H1 (cell line): ENCODE measurements around the gene RBAK. TPM values are rescaled to one million over a fixed set of nuclear protein-coding genes. Genes with fewer than 3 reads are reported as not detected.

Source experiments
- CTCF ChIA-PET: fragments of 300-600 bp; sonication (Branson Sonifier 250); formaldehyde crosslinking; loops from one replicate; lab custom pipeline; 2021; ENCODE audit not compliant: partially characterized antibody; lab: Charles Lee
- POLR2A ChIA-PET: fragments of 300-600 bp; sonication (Branson Sonifier 250); formaldehyde crosslinking; loops from one replicate; lab custom pipeline; 2021; ENCODE audit warnings: inconsistent platforms; ENCODE audit not compliant: partially characterized antibody; lab: Charles Lee
- DNase-seq, 2 experiments: peaks; one replicate each; pipeline versions ENCODE4 v3.0.0 to v3.0.0-alpha.2; 2010 to 2022; ENCODE audit warnings: low spot score in 2 of 2, low read depth in 1 of 2, mixed read lengths in 1 of 2
- FAIRE-seq: peaks from 2 replicates; lab custom pipeline; 2011; peaks lifted over from hg19 to GRCh38; lab: Jason Lieb, UNC
- H2AFZ ChIP-seq: 2 replicates; pipeline ENCODE4 v1.8.1; 2012; ENCODE audit warnings: low read length, inconsistent platforms
- H2AK5ac ChIP-seq: 2 replicates; pipeline ENCODE4 v1.6.1; 2013; ENCODE audit warnings: low read depth, low read length
- H2BK120ac ChIP-seq: replicated peaks from 2 replicates; pipeline ENCODE3; 2013; ENCODE audit warnings: low read depth, low read length, inconsistent platforms
- H2BK12ac ChIP-seq: 2 replicates; pipeline ENCODE4 v1.6.1; 2013; ENCODE audit warnings: low read depth, low read length
- H2BK15ac ChIP-seq: 2 replicates; pipeline ENCODE4 v1.6.1; 2013; ENCODE audit warnings: low read length
- H2BK20ac ChIP-seq: 2 replicates; pipeline ENCODE4 v1.6.1; 2013; ENCODE audit warnings: low read length
- H2BK5ac ChIP-seq: 2 replicates; pipeline ENCODE4 v1.6.1; 2013; ENCODE audit warnings: low read depth, low read length
- H3K14ac ChIP-seq: 2 replicates; pipeline ENCODE4 v1.6.1; 2013; ENCODE audit warnings: inconsistent platforms; ENCODE audit not compliant: insufficient read length
- H3K18ac ChIP-seq: 2 replicates; pipeline ENCODE4 v1.6.1; 2013; ENCODE audit warnings: low read length; ENCODE audit errors: extremely low read depth
- H3K23ac ChIP-seq: 2 replicates; pipeline ENCODE4 v1.6.1; 2013; ENCODE audit warnings: inconsistent platforms; ENCODE audit not compliant: insufficient read length
- H3K23me2 ChIP-seq: 2 replicates; pipeline ENCODE4 v1.6.1; 2013; ENCODE audit warnings: low read depth, low read length
- H3K27ac ChIP-seq: 2 replicates; pipeline ENCODE4 v1.6.1; 2011; ENCODE audit warnings: low read depth, low read length, inconsistent platforms
- H3K27me3 ChIP-seq, 4 experiments: replicated peaks in 1 of 4; 1 replicate in 1 of 4; 2 replicates in 3 of 4; pipeline versions ENCODE4 v1.6.1 to v1.8.1; 2011 to 2013; ENCODE audit warnings: low read length in 3 of 4, mild to moderate bottlenecking in 3 of 4, inconsistent platforms in 2 of 4, mixed read lengths in 2 of 4, moderate library complexity in 1 of 4; ENCODE audit not compliant: control insufficient read depth in 3 of 4, insufficient read depth in 3 of 4; ENCODE audit errors: extremely low read depth in 1 of 4
- H3K36me3 ChIP-seq, 4 experiments: 2 replicates each; pipeline versions ENCODE4 v1.6.1 to v1.8.1; 2011 to 2013; ENCODE audit warnings: mild to moderate bottlenecking in 4 of 4, low read length in 3 of 4, moderate library complexity in 2 of 4, control low read depth in 1 of 4, inconsistent platforms in 1 of 4; ENCODE audit not compliant: insufficient read depth in 4 of 4, control insufficient read depth in 2 of 4
- H3K4ac ChIP-seq: replicated peaks from 2 replicates; pipeline ENCODE3; 2013; ENCODE audit warnings: low read length, low read depth, mixed read lengths, inconsistent platforms; ENCODE audit not compliant: insufficient read length
- H3K4me1 ChIP-seq, 4 experiments: replicated peaks in 1 of 4; 1 replicate in 1 of 4; 2 replicates in 3 of 4; pipeline versions ENCODE4 v1.6.1 to v1.8.1; 2011 to 2013; ENCODE audit warnings: low read length in 3 of 4, inconsistent platforms in 2 of 4, mixed read lengths in 1 of 4; ENCODE audit not compliant: insufficient read depth in 4 of 4, control insufficient read depth in 3 of 4
- H3K4me2 ChIP-seq, 2 experiments: 2 replicates each; pipeline versions ENCODE4 v1.6.1 to v1.8.1; 2011 to 2013; ENCODE audit warnings: low read depth in 2 of 2, low read length in 2 of 2, control low read depth in 1 of 2, inconsistent platforms in 1 of 2, mild to moderate bottlenecking in 1 of 2; ENCODE audit not compliant: insufficient read depth in 1 of 2
- H3K4me3 ChIP-seq, 4 experiments: fragments of 200-600, 300-600 bp in 1 of 4; sonication (generic), shearing (Covaris generic), sonication (Bioruptor Twin) in 1 of 4; 2 replicates each; pipeline versions ENCODE4 v1.5.1 to v1.8.1; 2011 to 2016; ENCODE audit warnings: low read length in 4 of 4, low read depth in 3 of 4, control low read depth in 2 of 4, inconsistent platforms in 2 of 4, mild to moderate bottlenecking in 2 of 4, mixed read lengths in 1 of 4, moderate library complexity in 1 of 4; ENCODE audit not compliant: insufficient read depth in 2 of 4; ENCODE audit errors: extremely low read depth in 1 of 4
- H3K56ac ChIP-seq: replicated peaks from 2 replicates; pipeline ENCODE3; 2013; ENCODE audit warnings: low read depth, mild to moderate bottlenecking, mixed read lengths, low read length, inconsistent platforms; ENCODE audit not compliant: insufficient read length
- H3K79me1 ChIP-seq: 2 replicates; pipeline ENCODE4 v1.6.1; 2013; ENCODE audit warnings: low read depth, low read length, control low read depth
- H3K79me2 ChIP-seq, 2 experiments: 2 replicates each; pipeline versions ENCODE4 v1.6.1 to v1.8.1; 2012 to 2013; ENCODE audit warnings: low read length in 2 of 2, mild to moderate bottlenecking in 2 of 2, inconsistent platforms in 1 of 2; ENCODE audit not compliant: insufficient read depth in 2 of 2, control insufficient read depth in 1 of 2
- H3K9ac ChIP-seq, 4 experiments: replicated peaks in 1 of 4; 1 replicate in 1 of 4; 2 replicates in 3 of 4; pipeline versions ENCODE4 v1.6.1 to v1.8.1; 2011 to 2013; ENCODE audit warnings: low read depth in 3 of 4, low read length in 3 of 4, control low read depth in 2 of 4, mild to moderate bottlenecking in 2 of 4, moderate library complexity in 2 of 4, inconsistent platforms in 1 of 4; ENCODE audit errors: extremely low read depth in 1 of 4
- H3K9me3 ChIP-seq, 2 experiments: 2 replicates each; pipeline versions ENCODE4 v1.6.1 to v1.8.1; 2012 to 2013; ENCODE audit warnings: mild to moderate bottlenecking in 2 of 2, moderate library complexity in 2 of 2, control low read depth in 1 of 2, inconsistent platforms in 1 of 2, low read depth in 1 of 2, low read length in 1 of 2, mixed read lengths in 1 of 2; ENCODE audit not compliant: insufficient read depth in 2 of 2
- H4K20me1 ChIP-seq, 2 experiments: replicated peaks in 1 of 2; 2 replicates each; pipeline versions ENCODE3 to v1.8.1; 2011 to 2013; ENCODE audit warnings: inconsistent platforms in 2 of 2, low read length in 2 of 2, mild to moderate bottlenecking in 1 of 2; ENCODE audit not compliant: insufficient read depth in 2 of 2, control insufficient read depth in 1 of 2
- H4K5ac ChIP-seq: 2 replicates; pipeline ENCODE4 v1.6.1; 2013; ENCODE audit warnings: low read length, low read depth, mixed read lengths, inconsistent platforms; ENCODE audit not compliant: insufficient read length
- H4K8ac ChIP-seq: 2 replicates; pipeline ENCODE4 v1.8.0; 2013; ENCODE audit warnings: mild to moderate bottlenecking, moderate library complexity, low read length, inconsistent platforms; ENCODE audit not compliant: insufficient read depth; ENCODE audit errors: extremely low read depth
- H4K91ac ChIP-seq: replicated peaks from 2 replicates; pipeline ENCODE3; 2013; ENCODE audit warnings: low read length, mixed read lengths, inconsistent platforms; ENCODE audit not compliant: insufficient read length
- CTBP2 ChIP-seq: IDR thresholded peaks from 2 replicates; pipeline ENCODE4 v1.7.0; 2011; ENCODE audit warnings: borderline replicate concordance, mild to moderate bottlenecking, moderate library complexity, mixed read lengths, low read length; ENCODE audit not compliant: insufficient read depth, insufficient read length
- GTF2F1 ChIP-seq: IDR thresholded peaks from 2 replicates; pipeline ENCODE4 v1.6.1; 2012; ENCODE audit warnings: low read depth, low read length, improper control_type of control experiment, borderline replicate concordance
- WGBS, 2 experiments: shearing (Covaris generic) in 1 of 2; methylation state at CpG; one replicate each; pipeline versions ENCODE4 v1.1.6 to v1.1.7; 2013 to 2015; ENCODE audit warnings: low lambda C conversion rate in 2 of 2, mixed read lengths in 2 of 2, inconsistent platforms in 1 of 2, low coverage in 1 of 2, missing lambda C conversion rate in 1 of 2; ENCODE audit not compliant: insufficient replicate concordance in 2 of 2, insufficient coverage in 1 of 2, insufficient read length in 1 of 2; ENCODE audit errors: extremely low coverage in 1 of 2, missing lambda C conversion rate in 1 of 2; 5-methylcytosine and 5-hydroxymethylcytosine counted together
- polyA plus RNA-seq, 7 experiments: library from polyadenylated mRNA; depleted of rRNA in 3 of 7; stranded (reverse) in 5 of 7; unstranded in 2 of 7; fragments of >200 nt in 5 of 7; fragments of 200-250 nt in 2 of 7; gene quantifications; 1 replicate in 5 of 7; 2 replicates in 1 of 7; 4 replicates in 1 of 7; pipeline versions ENCODE4 v1.2.1 to v1.2.3, GENCODE V29; 2011 to 2013; ENCODE audit warnings: missing spikeins in 2 of 7, mixed read lengths in 2 of 7
- total RNA-seq: library from RNA; stranded (reverse); fragmentation: NEBNext Ultra II Directional; extraction: Animal tissue kit (Norgen Biotek cat#: 25700); gene quantifications from 2 replicates; pipeline ENCODE4 v1.2.1, GENCODE V29; 2021

Gene RBAK
- total and polyA plus RNA-seq, 2 of the 8 experiments (the other 6 are each of a cell fraction or from before 2014, with no cell fraction given), result 1.9 to 18.2 TPM

- H3K4me2 ChIP-seq, result no peak overlapping the region
- ChIA-PET CTCF (no interaction called here), POLR2A (no interaction called here)
- no peaks in the 10 kb centered on the region for H3K79me1 ChIP-seq
- H2BK12ac ChIP-seq, result no peak overlapping the region
- no peaks in the 10 kb centered on the region for H3K27me3 ChIP-seq
- no peak overlapping the region for H3K9ac ChIP-seq
- TF ChIP-seq GTF2F1 (0 out of 2 replicates have a peak, but pooled peaks have one; percentile 27), CTBP2 (no peak)
- no peak overlapping the region for H2AK5ac ChIP-seq
- H3K23ac ChIP-seq, result no peak overlapping the region
- H3K9me3 ChIP-seq, result peaks cover 81 to 94% of the 10 kb centered on the region in 2 experiments
- no peak overlapping the region for H3K4ac ChIP-seq
- DNase-seq (no peak), FAIRE-seq (no peak)
- H3K36me3 ChIP-seq, result peaks cover 3 to 76% (median 48%) of the 10 kb centered on the region in 4 experiments
- no peaks in the 10 kb centered on the region for H3K23me2 ChIP-seq
- H3K14ac ChIP-seq, result no peak overlapping the region
- no peaks in the 10 kb centered on the region for H4K20me1 ChIP-seq
- no peak overlapping the region for H4K5ac ChIP-seq
- H3K56ac ChIP-seq, result no peak overlapping the region
- H4K8ac ChIP-seq, result no peak overlapping the region
- H2BK15ac ChIP-seq, result no peak overlapping the region
- H3K18ac ChIP-seq, result no peak overlapping the region
- H2BK120ac ChIP-seq, result no peak overlapping the region
- H2BK20ac ChIP-seq, result no peak overlapping the region
- H3K79me2 ChIP-seq, result no peaks in the 10 kb centered on the region
- no peak overlapping the region for H2AFZ ChIP-seq
- H2BK5ac ChIP-seq, result no peak overlapping the region
- WGBS, 2 experiments, result 92% methylated on average over 5 of the region's 5 CpGs; no CpG with 5 or more reads in 1 of the 2 experiments
- no peak overlapping the region for H3K27ac ChIP-seq
- H3K4me3 ChIP-seq, result peak overlapping the region in 1 of 4 experiments; percentile 45; a peak in 2 of 8 replicates
- H3K4me1 ChIP-seq, result no peaks in the 10 kb centered on the region
- H4K91ac ChIP-seq, result no peak overlapping the region
Measured at GRCh38 chr7:5065107-5065407, 19.4 kb downstream of the RBAK start.
